ENCODE measurements around the gene RFX7. TPM values are rescaled to one million over a fixed set of nuclear protein-coding genes. Genes with fewer than 3 reads are reported as not detected.

Gene RFX7
- 2.2 and 4.6 TPM in 2 replicates for total RNA-seq

GRCh38 chr15:56243163-56244037, at the start of gene RFX7:
TSS of gene RFX7 (minus strand) at chr15:56243879. CDS start at chr15:56243285, 594 bp downstream.

Other genes with a start within 250 kb of the RFX7 start
- 4.2 and 6.2 TPM in 2 replicates for gene TEX9, start 121.5 kb upstream of the RFX7 start, total RNA-seq
- 3.5 and 4.0 TPM in 2 replicates for gene MNS1, start 221.3 kb upstream of the RFX7 start, total RNA-seq

Data from aortic smooth muscle cell (primary cell).